HUES6 (cell line): ENCODE measurements around the gene B9D1.
"Not testable (repeated sequence)": the region's sequence is repeated elsewhere in the genome, so short reads cannot be mapped to it uniquely, and the experiment has no call there.

Source experiments
- H3K27ac ChIP-seq: 2 replicates; pipeline ENCODE4 v1.7.0; 2013; ENCODE audit warnings: low read depth, mild to moderate bottlenecking, low read length, inconsistent platforms
- H3K27me3 ChIP-seq: 2 replicates; pipeline ENCODE4 v1.6.1; 2013; ENCODE audit warnings: low read length; ENCODE audit not compliant: control insufficient read depth, insufficient read depth
- H3K36me3 ChIP-seq: 2 replicates; pipeline ENCODE4 v1.6.1; 2013; ENCODE audit warnings: low read length; ENCODE audit not compliant: control insufficient read depth, insufficient read depth
- H3K4me1 ChIP-seq: 2 replicates; pipeline ENCODE4 v1.6.1; 2013; ENCODE audit warnings: low read length; ENCODE audit not compliant: control insufficient read depth, insufficient read depth
- H3K4me3 ChIP-seq: 2 replicates; pipeline ENCODE4 v1.5.1; 2013; ENCODE audit warnings: low read depth, low read length
- H3K9ac ChIP-seq: one replicate; pipeline ENCODE4 v1.6.1; 2013; ENCODE audit warnings: mild to moderate bottlenecking, low read length
- H3K9me3 ChIP-seq: 2 replicates; pipeline ENCODE4 v1.6.1; 2013; ENCODE audit warnings: low read depth, low read length; ENCODE audit not compliant: control insufficient read depth, insufficient read depth

B9D1 gene

GRCh38 chr17:19363114-19363438 is 553 bp upstream of the B9D1 start:
- H3K27ac ChIP-seq = no peak overlapping the region
- peak overlapping the region; percentile 28 for H3K9ac ChIP-seq

DNA sequence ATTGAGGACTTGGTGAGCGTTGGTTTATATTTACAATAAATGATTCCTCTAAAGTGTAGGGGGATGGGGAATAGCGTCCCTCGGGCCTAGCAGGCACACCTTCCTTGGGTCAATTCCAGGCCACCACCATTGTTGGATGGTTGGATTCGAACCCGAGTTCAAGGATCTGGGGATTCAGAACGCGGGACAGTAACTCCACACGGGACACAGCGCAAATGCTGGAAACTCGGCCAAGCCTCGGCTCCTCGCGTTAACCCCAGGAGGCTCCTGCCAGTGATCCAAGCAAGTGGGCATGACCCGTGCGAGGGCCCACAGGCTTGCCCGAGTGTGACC is 613 bp downstream of the B9D1 start:
- Histone ChIP-seq H3K27me3 (no peaks in the 10 kb centered on the region), H3K27ac (no peak overlapping the region), H3K9ac (peak overlapping the region; percentile 70), H3K4me1 (peaks cover 25% of the 10 kb centered on the region), H3K9me3 (no peaks in the 10 kb centered on the region), H3K36me3 (peaks cover 36% of the 10 kb centered on the region), H3K4me3 (peak overlapping the region; percentile 74)

More at GRCh38 chr17:19363114-19363438, 553 bp upstream of the B9D1 start:
- peak overlapping the region; percentile 74 for H3K4me3 ChIP-seq
- no peaks in the 10 kb centered on the region for H3K27me3 ChIP-seq
- no peaks in the 10 kb centered on the region for H3K9me3 ChIP-seq
- peaks cover 25% of the 10 kb centered on the region for H3K4me1 ChIP-seq
- H3K36me3 ChIP-seq = peaks cover 25% of the 10 kb centered on the region

GRCh38 chr17:19361326-19361725 is 1.2 kb downstream of the B9D1 start:
- H3K27me3 ChIP-seq = no peaks in the 10 kb centered on the region
- H3K9me3 ChIP-seq = no peaks in the 10 kb centered on the region
- H3K4me3 ChIP-seq = peak overlapping the region; percentile 74; the same call in 1 of the 2 replicates
- H3K4me1 ChIP-seq = peaks cover 25% of the 10 kb centered on the region
- H3K27ac ChIP-seq = no peak overlapping the region
- no peak overlapping the region for H3K9ac ChIP-seq
- peaks cover 41% of the 10 kb centered on the region for H3K36me3 ChIP-seq

GRCh38 chr17:19360772-19361171 is 1.8 kb downstream of the B9D1 start:
- peaks cover 41% of the 10 kb centered on the region for H3K36me3 ChIP-seq
- H3K9ac ChIP-seq = no peak overlapping the region
- H3K9me3 ChIP-seq = no peaks in the 10 kb centered on the region
- H3K27ac ChIP-seq = no peak overlapping the region
- H3K4me1 ChIP-seq = peaks cover 25% of the 10 kb centered on the region
- no peaks in the 10 kb centered on the region for H3K27me3 ChIP-seq
- no peak overlapping the region for H3K4me3 ChIP-seq

DNA sequence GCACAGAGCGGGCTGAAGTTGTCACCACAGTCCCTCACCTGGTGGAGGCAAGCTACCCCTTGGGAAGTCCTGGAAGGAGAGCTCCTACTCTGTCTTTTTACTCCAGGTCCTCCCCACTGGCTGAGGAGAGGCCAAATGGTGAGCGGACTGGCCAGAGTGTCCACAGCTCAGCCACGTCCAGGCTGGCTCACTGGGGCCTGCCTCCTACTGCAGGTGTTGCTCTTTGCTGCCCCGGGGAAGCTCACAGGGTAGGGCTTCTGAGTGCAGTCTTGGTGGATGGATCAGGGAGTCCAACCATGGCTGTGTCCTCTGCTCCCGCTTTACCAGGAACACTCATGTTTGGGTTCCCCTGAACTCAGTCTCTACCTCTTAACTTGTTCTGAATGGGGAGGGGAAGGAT is 2.7 kb downstream of the B9D1 start:
- Histone ChIP-seq H3K9ac (no peak overlapping the region), H3K9me3 (no peaks in the 10 kb centered on the region), H3K27ac (no peak overlapping the region), H3K27me3 (no peaks in the 10 kb centered on the region), H3K36me3 (peaks cover 41% of the 10 kb centered on the region), H3K4me3 (no peak overlapping the region), H3K4me1 (peaks cover 25% of the 10 kb centered on the region)

DNA sequence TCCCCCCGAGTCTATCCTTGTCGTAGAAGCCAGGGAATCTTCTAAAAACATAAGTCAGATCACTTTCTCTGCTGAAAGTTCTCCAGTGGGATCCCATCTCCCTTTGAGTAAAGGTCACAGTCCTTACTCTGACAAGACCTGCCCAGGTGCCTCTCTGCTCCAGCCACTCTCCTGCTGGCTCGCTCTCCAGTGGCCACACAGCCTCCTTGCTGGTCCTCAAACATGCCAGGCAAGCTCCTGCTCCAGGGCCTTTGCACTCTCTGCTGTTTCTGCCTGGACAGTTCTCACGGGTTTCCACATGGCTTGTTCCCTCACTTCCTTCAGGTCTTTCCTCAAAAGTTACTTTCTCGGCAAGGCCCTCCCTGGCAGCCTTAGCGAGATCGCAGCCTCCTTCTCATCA is 3.4 kb downstream of the B9D1 start:
- Histone ChIP-seq H3K27me3 (no peaks in the 10 kb centered on the region), H3K27ac (no peak overlapping the region), H3K9ac (no peak overlapping the region), H3K36me3 (peaks cover 41% of the 10 kb centered on the region), H3K9me3 (no peaks in the 10 kb centered on the region), H3K4me3 (no peak overlapping the region), H3K4me1 (peaks cover 18% of the 10 kb centered on the region)

DNA sequence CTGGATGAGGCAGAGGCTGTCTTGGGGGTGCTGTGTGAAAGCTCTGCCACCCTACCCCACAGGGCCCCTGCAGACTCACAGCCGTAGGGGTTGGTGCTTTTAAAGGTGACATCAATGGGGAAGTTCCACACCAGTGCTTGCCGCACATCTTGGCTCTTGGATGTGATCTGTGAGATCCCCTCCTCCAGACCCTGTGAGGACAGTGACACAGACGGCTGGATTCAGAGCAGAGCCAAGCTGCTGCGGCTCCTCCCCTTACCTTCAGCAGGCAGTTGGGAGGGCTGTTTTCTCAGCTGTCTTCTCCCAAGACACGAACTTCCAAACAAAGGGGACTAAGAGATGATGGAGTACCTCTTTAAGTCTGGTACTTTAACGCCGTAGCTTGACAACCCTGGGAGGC is 4.8 kb downstream of the B9D1 start:
- H3K4me1 ChIP-seq = peaks cover 8% of the 10 kb centered on the region
- H3K4me3 ChIP-seq = no peak overlapping the region
- H3K9me3 ChIP-seq = no peaks in the 10 kb centered on the region
- no peaks in the 10 kb centered on the region for H3K27me3 ChIP-seq
- H3K27ac ChIP-seq = no peak overlapping the region
- no peak overlapping the region for H3K9ac ChIP-seq
- H3K36me3 ChIP-seq = peaks cover 41% of the 10 kb centered on the region

- H3K27ac ChIP-seq = no peak overlapping the region
- H3K4me1 ChIP-seq = peaks cover 8% of the 10 kb centered on the region
- no peaks in the 10 kb centered on the region for H3K27me3 ChIP-seq
- peaks cover 41% of the 10 kb centered on the region for H3K36me3 ChIP-seq
- H3K4me3 ChIP-seq = no peak overlapping the region
- H3K9me3 ChIP-seq = no peaks in the 10 kb centered on the region
- H3K9ac ChIP-seq = no peak overlapping the region
Observed at GRCh38 chr17:19357351-19357750, 5.2 kb downstream of the B9D1 start.

DNA sequence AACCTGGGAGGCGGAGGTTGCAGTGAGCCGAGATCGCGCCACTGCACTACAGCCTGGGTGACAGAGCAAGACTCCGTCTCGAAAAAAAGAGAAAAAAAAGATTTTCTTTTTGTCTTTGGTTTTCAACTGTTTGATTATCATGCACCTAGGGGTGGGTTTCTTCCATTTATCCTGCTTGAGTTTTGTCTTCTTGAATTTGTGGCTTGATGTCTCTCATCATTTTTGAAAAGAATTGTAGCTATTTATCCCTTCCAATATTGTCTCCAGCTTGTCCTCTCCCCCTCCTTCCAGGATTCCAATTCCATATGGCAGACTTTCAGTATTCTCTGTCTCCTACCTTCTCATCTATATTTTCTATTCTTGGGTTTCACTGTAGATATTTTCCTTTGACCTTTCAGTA is 7.8 kb downstream of the B9D1 start:
- Histone ChIP-seq H3K27me3 (no peaks in the 10 kb centered on the region), H3K9me3 (no peaks in the 10 kb centered on the region), H3K36me3 (peaks cover 32% of the 10 kb centered on the region), H3K9ac (no peak overlapping the region), H3K4me3 (no peak overlapping the region), H3K27ac (no peak overlapping the region), H3K4me1 (no peaks in the 10 kb centered on the region)

- not testable (repeated sequence) for H3K4me1 ChIP-seq, H3K27me3 ChIP-seq, H3K4me3 ChIP-seq, H3K9ac ChIP-seq, H3K27ac ChIP-seq, H3K9me3 ChIP-seq
- H3K36me3 ChIP-seq = peaks cover 25% of the 10 kb centered on the region
Observed at GRCh38 chr17:19353401-19353800, 9.1 kb downstream of the B9D1 start.

DNA sequence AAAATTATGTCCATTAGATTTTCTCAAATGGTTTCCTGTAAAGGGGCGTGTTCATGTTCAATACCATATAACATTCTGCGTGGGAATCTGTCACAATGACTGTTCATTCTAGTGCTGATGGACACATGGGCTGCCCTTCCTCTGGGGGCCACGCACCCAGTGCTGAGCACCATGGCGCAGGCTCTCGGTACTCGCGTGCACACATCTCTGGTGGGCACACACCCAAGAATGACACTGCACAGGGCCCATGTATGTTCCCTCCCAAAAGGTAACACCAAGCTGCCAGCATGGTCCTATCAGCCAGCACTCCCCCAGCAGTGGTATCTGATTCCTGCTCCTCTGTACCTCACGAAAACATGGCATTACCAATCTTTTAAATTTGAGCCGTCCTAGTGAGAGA is 13.7 kb downstream of the B9D1 start:
- H3K9ac ChIP-seq = no peak overlapping the region
- H3K36me3 ChIP-seq = peaks cover 32% of the 10 kb centered on the region
- no peak overlapping the region for H3K4me3 ChIP-seq
- H3K9me3 ChIP-seq = no peaks in the 10 kb centered on the region
- H3K27me3 ChIP-seq = no peaks in the 10 kb centered on the region
- no peaks in the 10 kb centered on the region; the same call in 1 of the 2 replicates for H3K4me1 ChIP-seq
- H3K27ac ChIP-seq = no peak overlapping the region

GRCh38 chr17:19348081-19348650 is 14.4 kb downstream of the B9D1 start:
- no peaks in the 10 kb centered on the region; the same call in 1 of the 2 replicates for H3K4me1 ChIP-seq
- no peaks in the 10 kb centered on the region for H3K9me3 ChIP-seq
- no peaks in the 10 kb centered on the region for H3K27me3 ChIP-seq
- H3K36me3 ChIP-seq = peaks cover 37% of the 10 kb centered on the region
- H3K9ac ChIP-seq = no peak overlapping the region
- no peak overlapping the region for H3K4me3 ChIP-seq
- no peak overlapping the region for H3K27ac ChIP-seq
